Right lobe of liver (tissue), 6 donors: Measurements from ENCODE around the gene RASA2. TPM values are rescaled to one million over a fixed set of nuclear protein-coding genes. Genes with fewer than 3 reads are reported as not detected.

Source experiments
- ATAC-seq, 4 donors: fragments of 200-7000 bp; cut with Tn5 transposase; one replicate each; pipeline ENCODE4 v1.9.1; 2020; ENCODE audit warnings: mild to moderate bottlenecking in 4 of 4, moderate library complexity in 4 of 4
- DNase-seq, 3 donors: peaks; one replicate each; pipeline ENCODE4 v3.0.0-alpha.2; 2020
- H3K27ac ChIP-seq, 3 donors: fragments of 200-600 bp; one replicate each; pipeline ENCODE4 v1.8.0; 2022
- H3K27me3 ChIP-seq, 2 donors: fragments of 200-600 bp; one replicate each; pipeline ENCODE4 v1.8.0; 2022
- H3K36me3 ChIP-seq, 4 donors: fragments of 200-600 bp; sonication (generic) in 1 of 4; one replicate each; pipeline versions ENCODE4 v1.5.1 to v1.8.0; 2017 to 2022; ENCODE audit warnings: control low read depth in 1 of 4
- H3K4me1 ChIP-seq, 4 donors: fragments of 200-600 bp; sonication (generic) in 1 of 4; one replicate each; pipeline versions ENCODE4 v1.5.1 to v1.8.0; 2017 to 2022; ENCODE audit warnings: control low read depth in 1 of 4
- H3K4me3 ChIP-seq, 3 donors: fragments of 200-600 bp; one replicate each; pipeline ENCODE4 v1.8.0; 2022
- H3K9me3 ChIP-seq, 4 donors: fragments of 200-600 bp; sonication (generic) in 1 of 4; one replicate each; pipeline versions ENCODE4 v1.5.1 to v1.8.0; 2017 to 2022; ENCODE audit warnings: control low read depth in 1 of 4
- CTCF ChIP-seq, 4 donors: fragments of 200-600 bp in 3 of 4; fragments of 450-650 bp in 1 of 4; IDR thresholded peaks; one replicate each; pipeline versions ENCODE4 v1.5.1 to v1.8.0; 2016 to 2022; ENCODE audit warnings: antibody characterized with exemption in 4 of 4, mild to moderate bottlenecking in 2 of 4
- POLR2A ChIP-seq: fragments of 450-650 bp; IDR thresholded peaks from one replicate; pipeline ENCODE4 v1.6.1; 2017; ENCODE audit warnings: antibody characterized with exemption, mild to moderate bottlenecking
- WGBS: methylation state at CpG from one replicate; pipeline ENCODE4 v1.1.6; 2018; ENCODE audit warnings: low coverage, low lambda C conversion rate; ENCODE audit not compliant: insufficient coverage; ENCODE audit errors: missing lambda C conversion rate; 5-methylcytosine and 5-hydroxymethylcytosine counted together
- intact Hi-C, 2 donors: fragments of 100-400 bp; cut with DNase I; formaldehyde crosslinking; loops; one replicate each; pipeline versions ENCODE4 v1.11.2 to v1.14.1; 2022
- total RNA-seq, 6 experiments: library from RNA; depleted of rRNA in 2 of 6; stranded (reverse); fragments of >200 nt in 2 of 6; fragmentation: NEBNext Ultra II Directional in 3 of 6; extraction: Animal tissue kit (Norgen Biotek cat#: 25700) in 3 of 6; gene quantifications; one replicate each; pipeline versions ENCODE4 v1.1.0 to v1.2.4, GENCODE V29; 2016 to 2023
- donor health status: DM: no; HTN: yes; CAD: no.
- donor health status: DM: no; HTN: no; CAD: no.
- donor health status: DM: no; HTN: no; CAD: no.
- donor health status: DM: no; HTN: yes; CAD: no.
- donor health status: DM: no; HTN: yes; CAD: no.

RASA2 gene
- total RNA-seq, 6 experiments from 2014 or later, result 3.5 to 7.9 (median 5.5) TPM

DNA sequence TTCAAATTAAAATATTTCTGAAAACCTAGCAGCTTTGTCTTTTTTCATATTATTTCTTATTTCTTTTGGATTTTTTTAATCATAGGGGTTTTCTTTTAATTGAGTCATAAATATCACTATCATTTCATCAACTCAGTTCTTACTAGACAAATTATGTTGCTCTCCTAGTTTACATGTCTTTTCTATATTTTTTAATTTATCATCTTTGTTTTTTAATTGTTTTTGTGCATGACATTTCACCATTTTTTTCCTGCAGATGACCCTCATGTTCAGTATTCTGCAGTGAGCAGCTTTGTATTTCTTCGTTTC, 89.9 kb downstream of the RASA2 start:
- intact Hi-C loops, result no loop called here
- no peak for ATAC-seq

DNA sequence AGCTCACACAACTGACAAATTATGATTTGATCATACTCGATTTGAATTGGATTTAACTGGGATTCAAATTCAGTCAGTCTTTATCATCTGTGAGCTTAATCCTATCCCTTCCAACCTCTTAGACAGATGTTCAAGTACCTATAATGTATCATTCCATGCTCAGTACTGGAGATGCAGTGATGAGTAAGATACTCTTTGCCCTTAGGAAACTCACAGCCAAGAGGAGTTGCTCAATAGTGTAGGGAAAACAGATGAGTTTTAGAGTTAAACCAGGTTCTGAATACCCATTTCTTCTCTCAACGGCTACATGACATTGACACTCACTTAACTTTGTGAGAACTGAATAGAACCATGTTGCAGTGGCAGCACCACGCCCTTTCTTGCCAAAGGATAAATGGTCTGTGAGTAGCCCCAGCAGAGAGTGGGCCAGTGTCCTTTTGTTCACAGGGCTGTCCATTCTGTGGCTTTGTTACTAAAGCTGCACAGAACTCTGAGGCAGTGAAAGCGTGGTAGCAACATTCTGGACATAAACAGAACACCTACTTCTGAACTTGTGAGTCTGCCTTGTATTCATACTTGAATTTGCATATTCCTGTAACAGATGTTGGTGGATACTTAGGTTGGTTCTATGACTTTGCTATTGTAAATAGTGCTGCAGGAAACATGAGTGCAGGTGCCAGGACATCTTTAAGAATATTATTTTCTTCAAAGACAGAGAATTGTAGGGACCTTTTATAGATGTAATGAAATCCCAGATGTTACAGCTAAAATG, 91.6 kb downstream of the RASA2 start:
- ATAC-seq (peak; percentile 40 to 90 (median 65)), DNase-seq (no peak)
- TF ChIP-seq POLR2A (no peak), CTCF (IDR thresholded peaks at IDR 0.05) (no peak)
- 72% methylated on average over 4 of the region's 4 CpGs for WGBS
- no peaks in the 10 kb centered on the region for H3K4me1 ChIP-seq
- intact Hi-C loops, result no loop called here
- no peaks in the 10 kb centered on the region for H3K27me3 ChIP-seq
- no peak overlapping the region for H3K27ac ChIP-seq
- H3K36me3 ChIP-seq, result peaks cover 0 to 4% (median 0%) of the 10 kb centered on the region in 4 donors
- no peak overlapping the region for H3K4me3 ChIP-seq
- no peaks in the 10 kb centered on the region for H3K9me3 ChIP-seq

More for the DNA sequence above, 89.9 kb downstream of the RASA2 start:
- DNase-seq, result no peak
- WGBS, result 100% methylated on average over 1 of the region's 1 CpG
- Histone ChIP-seq H3K27ac (no peak overlapping the region), H3K36me3 (peaks cover 0 to 9% (median 2%) of the 10 kb centered on the region in 4 donors), H3K9me3 (no peaks in the 10 kb centered on the region), H3K4me1 (no peaks in the 10 kb centered on the region), H3K27me3 (no peaks in the 10 kb centered on the region), H3K4me3 (no peak overlapping the region)
- TF ChIP-seq POLR2A, result no peak
- TF ChIP-seq CTCF (IDR thresholded peaks at IDR 0.05), result no peak

DNA sequence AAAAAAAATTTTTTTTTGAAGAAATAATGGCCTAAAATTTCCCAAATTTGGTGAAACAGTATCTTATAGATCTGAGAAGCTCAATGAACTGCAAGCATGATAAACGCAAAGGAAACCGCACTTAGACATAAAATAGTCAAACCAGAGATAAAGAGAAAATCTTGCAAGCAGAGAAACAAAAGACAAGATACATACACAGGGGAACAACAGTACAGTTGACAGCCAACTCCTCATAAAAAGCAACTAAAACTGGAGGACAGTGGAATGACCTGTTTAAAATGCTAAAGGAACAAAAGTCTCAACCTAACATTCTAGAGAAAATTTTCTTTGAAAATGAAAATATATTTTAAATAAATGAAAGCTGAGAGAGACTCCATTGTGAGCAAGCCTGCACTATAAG, 107.5 kb downstream of the RASA2 start:
- intact Hi-C loops, result no loop called here
- TF ChIP-seq CTCF (IDR thresholded peaks at IDR 0.05) (no peak), POLR2A (no peak)
- no peak overlapping the region for H3K27ac ChIP-seq
- H3K4me1 ChIP-seq, result no peaks in the 10 kb centered on the region
- H3K36me3 ChIP-seq, result no peaks in the 10 kb centered on the region
- no peaks in the 10 kb centered on the region for H3K9me3 ChIP-seq
- 93% methylated on average over 2 of the region's 2 CpGs for WGBS
- H3K27me3 ChIP-seq, result no peaks in the 10 kb centered on the region
- DNase-seq (no peak), ATAC-seq (no peak)
- H3K4me3 ChIP-seq, result no peak overlapping the region

DNA sequence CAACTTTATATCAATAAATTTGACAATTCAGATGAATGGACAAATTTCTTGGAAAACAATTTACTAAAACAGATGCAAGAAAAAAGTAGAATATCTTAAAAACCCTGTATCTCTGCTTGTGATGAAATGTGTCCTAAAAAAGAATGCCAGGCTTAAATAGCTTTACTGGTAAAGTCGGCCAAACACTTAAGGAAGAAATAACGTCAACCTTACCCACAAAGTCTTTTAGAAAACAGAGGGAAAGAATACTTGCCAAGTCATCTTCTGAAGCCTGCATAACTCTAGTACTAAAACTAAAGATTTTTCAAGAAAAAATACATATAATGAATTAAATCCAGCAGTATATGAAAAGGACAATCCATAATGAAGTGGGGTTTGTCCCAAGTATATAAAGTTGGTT, 111.1 kb downstream of the RASA2 start:
- intact Hi-C loops, result no loop called here

More for the DNA sequence above, 111.1 kb downstream of the RASA2 start:
- DNase-seq (no peak), ATAC-seq (no peak)
- WGBS, result 86% methylated on average over 2 of the region's 2 CpGs
- Histone ChIP-seq H3K27me3 (no peaks in the 10 kb centered on the region), H3K36me3 (no peaks in the 10 kb centered on the region), H3K4me3 (no peak overlapping the region), H3K27ac (no peak overlapping the region), H3K9me3 (no peaks in the 10 kb centered on the region), H3K4me1 (no peaks in the 10 kb centered on the region)
- TF ChIP-seq CTCF (IDR thresholded peaks at IDR 0.05) (no peak), POLR2A (no peak)
